Glomerular endothelial cell (primary cell): ENCODE data around the gene CBFB. TPM values are rescaled to one million over a fixed set of nuclear protein-coding genes. Genes with fewer than 3 reads are reported as not detected.

Source experiments
- DNase-seq: peaks from one replicate; pipeline ENCODE4 v3.0.0-alpha.2; 2011; ENCODE audit warnings: low read depth, low spot score; ENCODE audit errors: extremely low read depth
- total RNA-seq: library from RNA; depleted of rRNA; stranded (reverse); fragments of >200 nt; gene quantifications from 2 replicates; pipeline ENCODE4 v1.2.3, GENCODE V29; 2015

Gene CBFB
- total RNA-seq, 1 donor from 2014 or later = 60.4 TPM

DNA sequence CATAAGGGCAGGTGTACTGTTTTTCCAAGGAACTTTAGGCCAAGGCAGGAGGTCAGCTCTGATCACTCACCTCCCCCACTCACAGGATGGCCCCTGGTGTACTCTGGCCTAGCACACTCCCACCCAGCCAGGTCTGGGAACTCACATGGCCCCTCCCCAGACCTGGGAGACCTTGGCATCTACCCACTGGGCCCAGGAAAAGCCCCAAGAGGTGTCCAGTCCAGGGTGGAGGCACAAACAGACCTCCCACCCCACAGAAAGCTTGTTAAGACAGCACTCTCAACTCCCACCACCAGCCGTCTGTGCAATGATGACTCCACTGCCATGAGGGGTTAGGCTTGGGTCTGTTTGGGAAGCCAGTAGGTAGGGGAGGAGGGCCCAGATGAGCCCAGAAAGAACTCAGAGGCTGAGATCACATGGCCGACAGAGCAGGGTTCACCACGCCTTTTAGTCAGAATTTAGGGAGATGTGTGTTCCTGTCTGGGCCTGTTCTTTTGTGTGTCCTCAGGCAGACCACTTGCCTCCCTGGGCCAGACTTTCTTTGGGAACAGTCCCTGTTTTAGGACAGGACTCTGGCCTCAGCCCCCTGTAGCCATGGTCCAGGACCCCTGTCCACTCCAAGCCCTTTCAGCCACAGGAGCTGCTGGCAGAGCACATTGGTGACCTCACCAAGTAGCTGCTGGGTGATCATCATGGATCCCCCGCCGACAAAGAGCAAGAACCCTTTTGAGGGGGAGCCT, 12.1 kb upstream of the CBFB start:
- DNase-seq = no peak

DNA sequence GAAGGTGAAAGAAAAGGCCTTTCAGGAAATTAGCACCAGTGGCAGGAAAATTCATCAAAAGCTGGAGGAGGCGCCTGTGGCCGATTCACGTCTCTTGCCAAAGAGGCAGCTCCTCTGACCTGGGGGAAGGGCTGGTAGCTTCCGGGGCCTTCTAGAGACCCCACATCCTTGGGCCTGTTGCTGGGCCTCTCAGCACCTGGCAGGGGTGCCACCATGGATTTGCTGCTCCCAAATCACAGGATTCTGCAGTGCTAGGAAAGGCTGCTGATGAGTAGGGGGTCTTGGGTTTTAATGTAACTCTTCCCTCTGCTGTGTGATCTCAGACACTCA, 11.6 kb upstream of the CBFB start:
- DNase-seq = no peak

DNA sequence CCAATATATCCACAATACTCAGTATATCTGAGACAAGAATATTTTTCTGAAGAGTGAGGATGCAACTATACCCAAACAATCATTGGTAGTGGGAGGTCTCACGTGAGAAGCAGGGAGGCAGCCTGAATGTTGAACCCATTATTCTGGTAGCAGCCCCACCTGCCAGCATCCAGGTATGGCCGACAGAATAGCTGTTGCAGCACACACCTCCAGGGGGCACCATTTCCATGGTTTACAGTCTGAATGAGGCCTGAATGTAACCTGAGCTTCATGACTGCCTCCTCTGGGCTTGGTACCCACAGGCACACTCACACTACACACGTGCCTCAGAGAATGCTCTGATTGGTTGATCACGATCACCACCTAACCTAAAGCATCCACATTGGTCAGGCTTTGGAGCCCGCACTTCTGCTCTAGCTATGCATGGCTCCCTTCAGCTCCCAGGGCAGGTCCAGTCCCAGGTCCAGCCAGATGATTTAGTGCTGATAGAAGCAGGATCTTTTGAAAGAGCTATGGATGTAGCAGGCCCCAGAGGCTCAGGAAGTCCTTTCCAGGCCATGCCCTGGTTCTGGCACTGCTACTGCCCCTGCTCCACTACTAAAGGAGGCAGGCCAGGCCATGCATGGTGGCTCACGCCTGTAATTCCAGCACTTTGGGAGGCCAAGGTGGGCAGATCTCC, 11.0 kb upstream of the CBFB start:
- DNase-seq = peak; percentile 79

DNA sequence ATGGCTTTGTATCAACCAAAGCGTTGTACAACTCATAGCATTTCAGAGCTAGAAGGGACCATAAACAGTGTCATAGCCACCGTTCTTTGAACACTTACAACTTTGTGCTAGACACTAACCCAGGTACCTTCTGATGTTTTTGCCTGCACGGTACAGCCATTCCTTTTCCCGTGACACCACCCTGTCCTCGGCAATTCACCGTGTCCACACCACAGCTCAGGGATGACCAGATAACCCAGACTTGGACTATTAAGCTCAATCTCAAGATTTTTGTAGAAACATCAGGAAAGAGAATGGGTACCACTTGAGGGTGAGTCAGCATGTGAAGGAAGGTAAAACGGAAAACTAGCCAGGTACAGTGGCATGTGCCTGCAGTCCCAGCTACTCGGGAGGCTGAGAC, 9.8 kb upstream of the CBFB start:
- DNase-seq = no peak

DNA sequence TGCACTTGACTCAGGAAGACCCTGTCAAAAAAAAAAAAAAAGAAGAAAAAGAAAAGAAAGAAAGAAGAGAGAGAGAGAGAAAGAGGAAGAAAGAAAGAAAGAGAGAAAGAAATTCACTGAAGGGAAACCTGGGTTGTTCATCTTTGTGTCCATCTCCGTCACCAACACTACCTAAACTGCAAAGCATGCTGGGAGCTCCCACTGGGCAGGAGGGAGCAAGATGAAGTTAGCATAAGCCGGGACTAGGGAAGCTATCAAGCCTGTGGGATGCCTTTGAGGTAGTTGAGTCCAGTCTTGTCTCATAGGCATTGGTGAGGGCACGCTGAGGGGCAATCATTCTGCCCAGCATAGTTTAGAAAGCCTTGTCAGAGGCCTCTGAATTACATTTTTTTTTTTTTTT, 7.6 kb upstream of the CBFB start:
- DNase-seq = no peak

DNA sequence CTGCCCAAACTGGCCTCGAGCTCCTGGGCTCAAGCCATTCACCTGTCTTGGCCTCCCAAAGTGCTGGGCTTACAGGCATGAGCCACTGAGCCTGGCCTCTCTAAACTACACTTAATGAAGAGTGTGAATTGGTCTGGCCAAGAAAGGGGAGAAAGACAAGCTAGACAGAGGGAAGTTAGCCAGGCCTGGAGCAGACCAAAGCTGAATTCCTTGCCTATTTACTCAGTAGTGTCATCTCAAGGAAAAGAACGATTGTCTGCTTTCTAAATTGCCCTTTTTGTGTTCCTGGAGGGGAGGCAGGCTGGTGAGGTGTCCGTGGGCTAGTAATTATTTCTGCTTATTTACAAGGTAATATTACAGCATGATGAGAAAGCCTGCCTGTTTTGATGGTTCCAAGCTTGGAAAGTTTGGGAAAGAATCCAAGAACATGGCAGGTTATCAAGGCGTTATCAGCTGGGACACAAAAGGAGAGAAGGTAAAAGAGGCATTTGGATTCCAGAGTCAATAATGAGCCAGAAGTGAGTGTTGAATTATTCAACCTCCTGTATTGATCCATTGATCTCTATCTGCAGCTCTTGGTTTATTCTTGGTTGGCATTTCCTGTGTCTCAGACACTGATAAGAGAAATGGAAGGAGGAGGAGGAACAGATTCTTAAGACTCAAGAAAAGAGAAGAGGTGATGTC, 6.3 kb upstream of the CBFB start:
- DNase-seq = no peak

DNA sequence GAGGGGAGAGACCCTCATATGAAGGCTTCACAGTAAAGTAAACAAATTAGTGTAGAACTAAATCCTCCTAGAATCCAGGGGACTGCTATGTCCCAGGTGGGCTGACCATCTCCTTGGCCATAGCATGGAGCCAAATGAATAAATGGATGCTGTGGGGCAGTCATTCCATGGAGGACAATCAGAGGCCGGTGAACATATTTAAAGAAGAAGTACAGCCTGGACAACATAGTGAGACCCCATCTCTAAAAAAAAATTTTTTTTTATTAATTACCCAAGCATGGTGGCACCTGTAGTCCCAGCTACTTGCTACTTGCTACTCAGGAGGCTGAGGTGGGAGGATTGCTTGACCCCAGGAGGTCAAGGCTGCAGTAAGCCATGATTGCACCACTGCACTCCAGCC, 5.3 kb upstream of the CBFB start:
- DNase-seq = no peak

DNA sequence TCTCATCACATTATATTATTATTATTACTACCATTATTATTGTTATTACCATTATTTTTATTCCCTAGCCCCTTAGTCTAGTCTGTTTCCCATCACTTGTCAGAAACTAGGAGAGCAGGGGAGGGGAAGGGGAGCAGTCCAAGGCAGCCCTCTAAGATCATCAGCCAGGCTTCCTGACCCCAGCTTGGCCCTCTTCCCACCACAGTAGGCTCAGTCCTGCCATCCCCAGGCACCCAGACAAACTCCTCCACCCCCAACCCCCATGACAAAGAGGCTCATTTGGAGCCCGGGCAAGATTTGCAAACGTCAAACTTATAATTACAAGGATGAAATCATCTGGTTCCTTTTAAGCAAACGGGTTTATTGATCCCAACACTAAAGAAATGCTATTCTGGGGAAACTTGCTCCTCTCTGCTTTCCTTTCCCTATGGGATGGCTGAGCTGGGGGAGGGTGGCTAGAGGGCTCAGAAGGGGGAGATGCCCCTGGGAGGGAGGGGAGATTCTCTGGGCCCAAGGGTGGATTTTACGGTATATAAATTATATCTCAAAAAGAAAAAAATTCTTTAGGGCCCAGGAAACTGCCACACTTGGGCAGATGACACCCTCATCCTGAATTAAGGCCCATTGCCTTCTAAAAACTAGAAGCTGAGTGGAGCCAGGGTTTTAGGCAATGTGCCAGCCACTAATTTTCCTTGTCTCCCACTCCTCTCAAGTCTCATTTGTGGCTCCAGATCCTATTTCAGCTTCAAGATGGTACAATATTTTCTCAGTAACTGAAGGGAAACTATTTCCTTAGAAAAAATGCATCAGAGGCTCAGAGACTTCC, 4.4 kb upstream of the CBFB start:
- no peak for DNase-seq

DNA sequence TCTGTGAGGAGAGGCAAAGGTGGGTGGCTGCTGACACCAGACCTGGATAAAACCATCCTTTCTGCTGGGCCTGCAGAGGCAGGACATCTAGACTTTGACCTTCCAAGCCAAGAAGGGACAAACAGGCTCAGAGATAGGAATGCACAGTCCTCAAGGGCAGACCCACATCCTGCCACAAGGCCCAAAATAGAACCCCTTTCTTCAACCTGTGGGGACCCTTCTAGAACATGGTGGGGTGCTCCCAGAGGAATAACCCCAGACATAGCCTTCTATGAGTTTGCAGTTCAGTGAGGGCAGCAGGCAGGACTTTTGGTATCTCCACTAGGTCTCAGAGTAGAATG, 3.8 kb upstream of the CBFB start:
- DNase-seq = no peak

DNA sequence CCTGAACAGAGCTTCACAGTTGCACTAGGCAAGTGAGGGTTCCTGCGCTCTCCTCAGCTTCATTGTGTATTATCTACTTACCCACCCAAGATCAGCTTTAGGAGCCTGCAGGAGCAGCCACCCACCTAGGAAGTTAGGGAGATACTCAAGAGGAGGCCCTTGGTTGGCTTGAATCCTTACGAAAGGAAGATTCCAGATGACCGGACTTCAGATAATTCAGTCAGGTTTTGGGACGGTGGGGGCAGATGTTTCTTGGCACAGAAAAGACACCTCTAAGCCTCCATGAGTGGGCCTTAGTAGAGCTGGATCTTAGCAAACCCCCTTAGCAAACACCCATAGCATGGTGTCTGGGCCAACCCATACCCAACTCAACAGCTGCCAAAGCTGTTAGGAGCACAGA, 2.4 kb upstream of the CBFB start:
- DNase-seq = no peak

DNA sequence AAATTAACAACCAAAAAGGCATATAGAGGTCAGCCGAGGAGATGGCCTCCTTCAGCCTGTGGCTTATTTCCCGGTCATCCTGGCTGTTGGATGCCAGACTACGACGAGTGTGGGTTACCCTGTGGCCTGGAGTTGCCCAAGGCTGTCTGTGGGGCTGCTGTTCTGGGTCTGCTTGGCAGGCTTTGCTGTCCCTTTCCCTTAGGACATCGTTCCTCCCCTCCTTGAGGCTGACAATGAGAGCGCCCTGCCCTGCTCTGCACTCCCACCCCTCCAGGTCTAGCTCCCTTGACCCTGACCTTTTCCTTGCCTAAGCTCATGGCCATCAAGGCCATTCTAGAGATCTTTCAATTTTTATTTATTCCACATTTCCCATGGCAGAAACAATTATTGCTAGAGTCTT, 1.9 kb upstream of the CBFB start:
- DNase-seq = no peak

DNA sequence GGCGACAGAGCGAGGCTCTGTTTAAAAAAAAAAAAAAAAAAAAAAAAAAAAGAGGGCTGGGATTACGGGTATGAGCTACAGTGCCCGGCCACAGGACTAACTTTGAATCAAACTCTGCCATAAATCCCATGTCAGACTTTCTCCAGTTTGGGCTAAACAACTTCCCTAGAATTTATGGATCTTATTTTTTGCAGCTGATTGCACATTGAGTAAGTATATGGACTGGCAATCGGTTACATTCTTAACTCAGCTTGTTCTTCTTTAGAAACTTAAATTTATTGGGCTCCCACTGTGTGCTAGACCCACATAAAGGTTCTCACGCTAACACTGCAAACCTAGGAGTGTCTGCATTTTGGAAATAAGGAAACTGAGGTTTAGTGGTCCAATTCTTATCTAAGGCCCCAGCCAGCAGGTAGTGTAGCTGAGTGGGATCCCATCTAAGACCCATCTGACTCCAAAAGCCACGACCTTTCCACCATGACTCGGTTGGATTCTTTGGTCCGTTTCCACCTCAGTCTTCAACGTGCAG, 718 bp upstream of the CBFB start:
- DNase-seq = no peak

DNA sequence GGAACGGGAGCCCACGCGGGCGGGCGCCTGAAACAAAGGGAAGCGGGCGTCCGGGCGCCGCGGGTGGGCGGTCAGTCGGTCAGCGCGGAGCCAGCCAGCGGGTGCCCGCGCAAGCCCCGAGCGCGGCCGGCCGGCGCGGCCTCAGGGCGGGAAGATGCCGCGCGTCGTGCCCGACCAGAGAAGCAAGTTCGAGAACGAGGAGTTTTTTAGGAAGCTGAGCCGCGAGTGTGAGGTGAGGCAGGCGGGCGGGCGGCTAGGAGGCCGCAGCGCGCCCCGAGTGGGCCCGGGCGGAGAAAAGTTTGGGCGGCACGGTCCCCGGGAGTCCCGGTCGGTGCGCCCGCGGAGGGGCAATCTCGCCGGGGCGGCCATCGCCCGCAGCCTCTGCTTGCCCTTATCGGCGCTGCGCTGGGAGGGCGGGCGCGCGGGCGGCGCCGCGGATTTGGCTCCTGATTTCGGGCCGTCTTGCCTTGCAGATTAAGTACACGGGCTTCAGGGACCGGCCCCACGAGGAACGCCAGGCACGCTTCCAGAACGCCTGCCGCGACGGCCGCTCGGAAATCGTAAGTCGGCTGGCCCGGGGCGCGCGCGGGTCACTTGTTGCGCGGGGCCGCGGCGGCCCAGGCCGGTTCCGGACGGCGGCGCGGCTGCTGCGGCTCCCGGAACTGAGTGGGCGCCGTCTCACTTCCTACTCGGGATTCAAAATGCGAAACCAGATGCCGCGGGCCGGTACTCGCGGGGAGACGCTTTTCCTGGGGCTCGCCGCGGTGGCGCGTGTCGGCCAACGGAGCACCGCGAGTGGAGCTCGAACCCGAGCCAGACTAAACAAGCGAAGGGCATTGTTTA, 526 bp downstream of the CBFB start:
- DNase-seq = no peak

DNA sequence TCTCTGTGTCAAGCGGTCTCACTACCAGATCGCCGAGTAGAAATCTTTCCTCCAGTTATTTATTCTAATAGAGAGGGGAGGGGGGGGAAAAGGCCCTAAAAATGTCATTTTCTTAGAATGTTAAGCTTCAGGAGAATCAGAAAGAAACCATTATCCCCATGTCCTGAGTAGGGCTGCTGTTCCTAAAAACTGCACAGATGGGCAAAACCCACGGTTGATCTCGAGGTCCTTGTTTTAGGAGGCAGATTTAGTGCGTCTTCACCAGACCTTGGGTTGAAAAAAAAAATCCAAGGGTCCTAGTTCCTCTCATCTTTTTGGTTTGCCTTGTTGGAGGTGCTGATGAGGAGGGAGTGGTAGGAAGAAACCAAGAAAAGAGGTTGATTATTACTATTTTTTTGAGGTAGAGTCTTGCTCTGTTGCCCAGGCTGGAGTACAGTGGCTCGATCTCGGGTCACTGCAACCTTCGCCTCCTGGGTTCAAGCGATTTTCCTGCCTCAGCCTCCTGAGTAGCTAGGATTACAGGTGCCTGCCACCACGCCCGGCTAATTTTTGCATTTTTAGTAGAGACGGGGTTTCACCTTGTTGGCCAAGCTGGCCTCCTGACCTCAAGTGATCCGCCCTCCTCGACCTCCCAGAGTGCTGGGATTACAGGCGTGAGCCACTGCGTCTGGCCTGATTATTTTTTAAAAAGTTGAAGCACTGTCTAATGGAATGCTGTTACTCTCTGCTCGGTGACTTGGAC, 1.4 kb downstream of the CBFB start:
- no peak for DNase-seq

DNA sequence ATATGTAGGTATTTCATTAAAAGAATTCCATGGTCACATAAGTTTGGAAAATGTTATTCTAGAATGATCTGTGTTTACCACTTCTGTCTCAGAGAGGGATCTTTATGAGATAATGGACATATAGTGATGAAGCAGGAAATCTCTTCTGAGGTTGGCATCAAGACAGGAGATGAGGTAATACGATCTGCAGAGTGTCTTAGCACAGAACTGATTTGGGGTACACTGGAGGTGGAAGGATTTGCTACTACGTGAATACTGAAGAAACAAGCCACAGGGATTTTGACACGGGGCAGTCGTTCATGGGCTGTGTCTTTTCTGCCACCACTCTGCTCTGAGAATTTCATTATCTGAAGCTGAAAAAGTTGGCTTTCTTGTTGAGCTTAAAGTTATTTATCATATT, 5.5 kb downstream of the CBFB start:
- no peak for DNase-seq

DNA sequence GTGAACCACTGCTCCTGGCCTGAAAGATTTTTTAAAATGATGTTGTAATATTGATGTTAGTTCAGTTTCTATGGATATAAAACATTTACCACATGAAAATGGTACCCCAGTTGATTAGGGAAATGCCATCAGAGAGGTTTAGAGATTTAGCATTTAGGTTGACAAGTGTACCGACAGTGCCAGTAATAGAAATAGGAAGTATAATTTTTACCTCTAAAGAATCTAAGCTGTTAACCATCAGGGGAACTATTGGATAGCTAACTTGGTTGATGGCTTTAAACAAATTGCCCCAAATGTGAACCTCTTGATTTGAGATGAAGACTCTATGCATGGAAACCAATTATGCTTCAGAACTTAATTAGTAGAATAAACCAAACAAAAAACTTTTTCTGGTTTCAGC, 6.4 kb downstream of the CBFB start:
- no peak for DNase-seq

DNA sequence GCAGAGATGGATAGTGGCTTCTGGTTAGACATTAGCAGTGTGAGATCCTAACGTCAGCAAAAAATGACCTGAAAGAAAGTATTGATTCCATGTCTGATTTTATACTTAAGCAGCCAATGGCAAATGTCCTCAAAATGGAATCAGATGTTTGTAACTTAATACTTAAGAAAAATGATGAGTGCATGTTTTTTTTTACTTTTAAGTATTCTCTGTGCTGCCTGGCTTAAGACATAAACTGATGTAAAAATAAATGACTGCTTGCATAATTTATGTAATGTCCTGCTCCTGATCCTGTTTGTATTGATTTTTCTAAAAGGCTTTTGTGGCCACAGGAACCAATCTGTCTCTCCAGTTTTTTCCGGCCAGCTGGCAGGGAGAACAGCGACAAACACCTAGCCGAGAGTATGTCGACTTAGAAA, 7.4 kb downstream of the CBFB start:
- DNase-seq = no peak

DNA sequence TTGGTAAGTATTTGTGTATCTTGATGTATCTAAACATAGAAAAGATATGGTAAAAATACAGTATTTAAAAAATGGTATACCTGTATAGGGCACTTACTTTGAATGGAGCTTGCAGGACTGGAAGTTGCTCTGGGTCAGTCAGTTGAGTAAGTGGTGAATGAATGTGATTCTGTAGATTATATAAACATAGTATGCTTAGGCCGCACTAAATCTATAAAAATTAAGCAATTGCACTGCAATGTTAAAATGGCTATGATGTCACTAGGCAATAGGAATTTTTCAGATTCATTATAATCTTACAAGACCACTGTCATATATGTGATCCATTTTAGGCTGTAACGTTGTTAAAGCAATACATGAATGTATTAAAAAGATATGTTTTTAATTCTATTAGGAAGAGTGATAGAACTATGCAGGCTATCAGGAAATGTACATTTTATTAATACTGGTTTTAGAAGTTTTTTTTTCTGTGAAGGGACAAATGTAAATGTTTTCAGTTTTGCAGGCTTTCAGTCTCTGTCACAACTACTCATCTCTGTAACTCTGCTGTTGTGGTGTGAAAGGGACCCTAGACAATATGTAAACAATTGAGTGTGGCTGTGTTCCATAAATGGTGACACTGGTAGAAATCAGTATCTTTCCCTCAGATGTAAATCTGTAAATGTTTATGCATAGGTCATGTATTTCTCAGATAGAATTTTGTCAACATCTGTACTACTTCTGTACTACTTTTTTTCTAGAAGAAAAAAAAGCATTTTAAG, 10.5 kb downstream of the CBFB start:
- no peak for DNase-seq

DNA sequence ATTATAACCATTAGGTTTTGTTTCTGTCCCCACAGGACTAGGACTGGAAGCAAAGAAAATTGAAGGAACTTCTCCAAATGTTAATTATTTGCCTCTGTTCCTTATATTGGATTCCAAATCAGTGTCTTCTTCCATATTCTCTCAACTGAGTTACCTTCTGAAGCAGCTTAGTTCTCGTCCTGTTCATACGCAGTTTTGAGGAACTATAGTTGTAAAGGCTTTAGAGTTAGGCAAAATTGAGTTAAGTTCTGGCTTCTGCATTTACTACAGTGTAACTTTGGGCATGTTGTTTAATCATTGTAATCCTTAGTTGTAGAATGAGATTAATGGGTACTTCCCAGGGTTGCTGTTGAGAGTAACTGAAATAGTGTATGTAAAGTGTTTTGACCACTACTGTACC, 11.2 kb downstream of the CBFB start:
- DNase-seq = no peak
